Fibroblast of lung (primary cell): ENCODE data around the gene REEP1.

Experiments
- EZH2 ChIP-seq: IDR thresholded peaks from 2 replicates; pipeline ENCODE4 v1.5.1; 2012; ENCODE audit warnings: low read length, control low read depth, mild to moderate bottlenecking; ENCODE audit errors: missing control alignments
- TF ChIP-seq, protein P1 (sequence below), 2 donors: IDR thresholded peaks in 1 of 2; conservative IDR thresholded peaks in 1 of 2; 1 replicate in 1 of 2; 2 replicates in 1 of 2; pipeline ENCODE4 v1.5.1; 2011 to 2012; ENCODE audit warnings: low read length in 2 of 2, control low read depth in 1 of 2, inconsistent platforms in 1 of 2, low read depth in 1 of 2, mild to moderate bottlenecking in 1 of 2

DNA sequence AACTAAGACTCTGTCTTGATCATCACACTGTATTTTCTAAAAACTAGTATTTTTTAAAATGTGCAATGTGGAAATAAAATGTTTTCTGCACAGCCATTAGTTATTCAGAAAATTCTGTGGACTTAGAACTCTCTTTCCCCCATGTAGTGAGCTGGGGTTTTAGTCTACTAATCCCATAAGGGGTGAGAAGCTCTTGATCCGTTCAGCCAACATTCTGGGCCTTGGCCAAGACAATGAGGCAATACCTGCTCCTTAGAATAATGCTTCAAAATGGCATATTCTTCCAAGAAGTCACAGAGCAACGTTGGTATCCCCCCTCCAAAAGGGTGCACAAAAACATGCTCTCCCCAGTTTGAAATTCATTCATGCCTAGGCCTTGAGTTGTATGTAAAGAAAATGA lies 4.0 kb downstream of the REEP1 start:
- TF ChIP-seq, protein P1, sequence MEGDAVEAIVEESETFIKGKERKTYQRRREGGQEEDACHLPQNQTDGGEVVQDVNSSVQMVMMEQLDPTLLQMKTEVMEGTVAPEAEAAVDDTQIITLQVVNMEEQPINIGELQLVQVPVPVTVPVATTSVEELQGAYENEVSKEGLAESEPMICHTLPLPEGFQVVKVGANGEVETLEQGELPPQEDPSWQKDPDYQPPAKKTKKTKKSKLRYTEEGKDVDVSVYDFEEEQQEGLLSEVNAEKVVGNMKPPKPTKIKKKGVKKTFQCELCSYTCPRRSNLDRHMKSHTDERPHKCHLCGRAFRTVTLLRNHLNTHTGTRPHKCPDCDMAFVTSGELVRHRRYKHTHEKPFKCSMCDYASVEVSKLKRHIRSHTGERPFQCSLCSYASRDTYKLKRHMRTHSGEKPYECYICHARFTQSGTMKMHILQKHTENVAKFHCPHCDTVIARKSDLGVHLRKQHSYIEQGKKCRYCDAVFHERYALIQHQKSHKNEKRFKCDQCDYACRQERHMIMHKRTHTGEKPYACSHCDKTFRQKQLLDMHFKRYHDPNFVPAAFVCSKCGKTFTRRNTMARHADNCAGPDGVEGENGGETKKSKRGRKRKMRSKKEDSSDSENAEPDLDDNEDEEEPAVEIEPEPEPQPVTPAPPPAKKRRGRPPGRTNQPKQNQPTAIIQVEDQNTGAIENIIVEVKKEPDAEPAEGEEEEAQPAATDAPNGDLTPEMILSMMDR (conservative IDR thresholded peaks at IDR 0.05 in 1 of 2, IDR thresholded peaks at IDR 0.05 in 1 of 2; ENCODE audit: low read depth in 1 of 2, low read length in 2 of 2), result no peak
- TF ChIP-seq EZH2, result no peak
